Tibial nerve (tissue), 4 donors: Measurements from ENCODE around the gene CPSF6.

Experiments used
- CTCF ChIP-seq, 5 experiments: fragments of 200-600 bp in 3 of 5; fragments of 450-650 bp in 2 of 5; sonication (generic) in 3 of 5; IDR thresholded peaks; one replicate each; pipeline ENCODE4 v1.5.1; 2016 to 2019; ENCODE audit warnings: antibody characterized with exemption in 5 of 5, mild to moderate bottlenecking in 3 of 5, moderate library complexity in 2 of 5
- EP300 ChIP-seq, 2 donors: sonication (generic); formaldehyde crosslinking; IDR thresholded peaks; one replicate each; pipeline ENCODE4 v1.6.1; 2017; ENCODE audit warnings: antibody characterized with exemption in 2 of 2, mild to moderate bottlenecking in 1 of 2
- POLR2A ChIP-seq, 2 donors: fragments of 450-650 bp; IDR thresholded peaks; one replicate each; pipeline ENCODE4 v1.6.1; 2017; ENCODE audit warnings: antibody characterized with exemption in 2 of 2, mild to moderate bottlenecking in 2 of 2, moderate library complexity in 2 of 2

GRCh38 chr12:69272511-69272910 is 33.1 kb downstream of the CPSF6 start:
- TF ChIP-seq CTCF (IDR thresholded peaks at IDR 0.05) (no peak), POLR2A (IDR thresholded peaks at IDR 0.05) (no peak), EP300 (IDR thresholded peaks at IDR 0.05) (no peak)
